ENCODE measurements around the gene HIF1AN. TPM values are rescaled to one million over a fixed set of nuclear protein-coding genes. Genes with fewer than 3 reads are reported as not detected.

Gene HIF1AN
- total RNA-seq, 1 experiment from 2014 or later: 49.9 TPM

DNA sequence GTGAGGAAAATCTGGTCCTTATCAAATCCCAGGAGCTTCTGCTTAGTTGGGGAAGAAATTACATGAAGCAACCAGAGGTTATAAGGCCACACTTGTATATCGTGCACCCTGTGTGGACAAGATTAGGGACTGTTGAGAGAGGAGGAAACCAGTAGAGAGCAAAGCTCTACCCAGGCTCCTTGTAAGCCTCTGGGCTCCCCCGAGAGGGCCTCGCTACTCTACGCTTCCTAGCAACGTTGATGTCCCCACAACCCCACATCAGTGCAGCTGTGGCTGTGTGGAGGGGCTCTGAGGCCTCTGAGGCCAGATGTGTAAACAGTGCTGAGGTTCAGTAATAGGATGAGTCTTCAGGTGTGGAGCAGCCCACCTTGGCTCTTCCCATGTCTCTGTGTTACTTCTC, 16.0 kb downstream of the HIF1AN start:
- CTCF ChIA-PET: interaction anchor here (1.3 to 1.9 kb wide), 2 partner anchors 33 to 326 kb away, joined by 4 to 8 read pairs; no protein-coding TSS in a partner anchor
- ATAC-seq (no peak), DNase-seq (ENCODE audit: low spot score) (no peak)
- H3K27me3 Mint-ChIP-seq (ENCODE audit: low read depth): no peaks in the 10 kb centered on the region
- POLR2A ChIA-PET: no interaction called here
- H3K36me3 Mint-ChIP-seq: peaks cover 36% of the 10 kb centered on the region
- no peaks in the 10 kb centered on the region for H3K9me3 Mint-ChIP-seq
- H3K4me1 Mint-ChIP-seq: no peaks in the 10 kb centered on the region
- no peak overlapping the region for H3K4me3 Mint-ChIP-seq
- no peak for TF ChIP-seq EMX1 (CRISPR knock-in tag; IDR thresholded peaks at IDR 0.05)
- no peak for TF ChIP-seq GABPB1 (CRISPR knock-in tag; IDR thresholded peaks at IDR 0.05)
- no peak for TF ChIP-seq ZBTB21 (CRISPR knock-in tag; IDR thresholded peaks at IDR 0.05; ENCODE audit: borderline replicate concordance)
- no peak for TF ChIP-seq CTCF (IDR thresholded peaks at IDR 0.05)
- no peak for TF ChIP-seq CBFB (CRISPR knock-in tag; IDR thresholded peaks at IDR 0.05; ENCODE audit: low read depth)
- no peak overlapping the region for H3K27ac Mint-ChIP-seq

- no peak for ATAC-seq
- no peaks in the 10 kb centered on the region for H3K4me1 Mint-ChIP-seq
- ChIA-PET POLR2A (interaction anchor here (0.7 kb wide), 1 partner anchor 16 kb away, joined by 4 read pairs; no protein-coding TSS in a partner anchor), CTCF (interaction anchor here (0.9 to 3.1 kb wide), 2 partner anchors 9 to 19 kb away, joined by 3 to 13 read pairs; partner anchors contain the start of gene HIF1AN)
- peaks cover 21% of the 10 kb centered on the region for H3K36me3 Mint-ChIP-seq
- no peak overlapping the region for H3K27ac Mint-ChIP-seq
- H3K9me3 Mint-ChIP-seq: no peaks in the 10 kb centered on the region
- no peaks in the 10 kb centered on the region for H3K27me3 Mint-ChIP-seq (ENCODE audit: low read depth)
- no peak for DNase-seq (ENCODE audit: low spot score)
- TF ChIP-seq CREM (CRISPR knock-in tag; IDR thresholded peaks at IDR 0.05) (no peak), ZNF219 (CRISPR knock-in tag; IDR thresholded peaks at IDR 0.05; ENCODE audit: borderline replicate concordance) (no peak), NFYB (CRISPR knock-in tag; conservative IDR thresholded peaks at IDR 0.05; ENCODE audit: low read depth) (no peak), SMAD4 (CRISPR knock-in tag; IDR thresholded peaks at IDR 0.05) (no peak), RELA (CRISPR knock-in tag; IDR thresholded peaks at IDR 0.05; ENCODE audit: borderline replicate concordance) (no peak), GTF2I (CRISPR knock-in tag; conservative IDR thresholded peaks at IDR 0.05) (no peak)
- no peak overlapping the region for H3K4me3 Mint-ChIP-seq
Measured at GRCh38 chr10:100553929-100554328, 18.2 kb downstream of the HIF1AN start.

DNA sequence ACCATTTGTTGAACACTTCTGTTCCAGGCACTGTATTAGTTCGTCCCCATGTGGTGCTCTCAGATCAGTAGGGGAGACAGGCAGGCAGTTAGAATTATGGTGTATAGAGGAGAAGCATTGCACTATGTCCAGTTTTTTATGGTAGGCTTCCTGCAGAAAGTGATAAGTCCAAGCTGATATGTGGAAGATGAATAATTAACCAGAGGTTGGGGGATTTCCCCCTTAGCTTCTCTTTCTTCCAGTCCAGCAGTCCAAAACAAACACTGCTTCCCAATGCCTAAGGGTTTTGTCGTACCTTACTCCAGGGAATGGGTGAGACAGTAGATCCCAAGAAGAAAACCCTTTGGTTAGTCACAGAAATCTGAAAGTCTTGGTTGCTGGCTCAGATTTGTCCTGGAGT, 19.2 kb downstream of the HIF1AN start:
- H3K9me3 Mint-ChIP-seq: no peaks in the 10 kb centered on the region
- DNase-seq (ENCODE audit: low spot score): no peak
- no peak for ATAC-seq
- no peaks in the 10 kb centered on the region for H3K27me3 Mint-ChIP-seq (ENCODE audit: low read depth)
- peaks cover 11% of the 10 kb centered on the region for H3K36me3 Mint-ChIP-seq
- ChIA-PET CTCF (interaction anchor here (3.1 kb wide), 1 partner anchor 20 kb away, joined by 13 read pairs; the partner anchor contains the start of gene HIF1AN), POLR2A (no interaction called here)
- H3K27ac Mint-ChIP-seq: no peak overlapping the region
- no peaks in the 10 kb centered on the region for H3K4me1 Mint-ChIP-seq
- no peak overlapping the region for H3K4me3 Mint-ChIP-seq
- TF ChIP-seq, protein P1, sequence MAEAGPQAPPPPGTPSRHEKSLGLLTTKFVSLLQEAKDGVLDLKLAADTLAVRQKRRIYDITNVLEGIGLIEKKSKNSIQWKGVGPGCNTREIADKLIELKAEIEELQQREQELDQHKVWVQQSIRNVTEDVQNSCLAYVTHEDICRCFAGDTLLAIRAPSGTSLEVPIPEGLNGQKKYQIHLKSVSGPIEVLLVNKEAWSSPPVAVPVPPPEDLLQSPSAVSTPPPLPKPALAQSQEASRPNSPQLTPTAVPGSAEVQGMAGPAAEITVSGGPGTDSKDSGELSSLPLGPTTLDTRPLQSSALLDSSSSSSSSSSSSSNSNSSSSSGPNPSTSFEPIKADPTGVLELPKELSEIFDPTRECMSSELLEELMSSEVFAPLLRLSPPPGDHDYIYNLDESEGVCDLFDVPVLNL (CRISPR knock-in tag; IDR thresholded peaks at IDR 0.05; ENCODE audit: borderline replicate concordance, low read depth): no peak
- TF ChIP-seq, protein P2, sequence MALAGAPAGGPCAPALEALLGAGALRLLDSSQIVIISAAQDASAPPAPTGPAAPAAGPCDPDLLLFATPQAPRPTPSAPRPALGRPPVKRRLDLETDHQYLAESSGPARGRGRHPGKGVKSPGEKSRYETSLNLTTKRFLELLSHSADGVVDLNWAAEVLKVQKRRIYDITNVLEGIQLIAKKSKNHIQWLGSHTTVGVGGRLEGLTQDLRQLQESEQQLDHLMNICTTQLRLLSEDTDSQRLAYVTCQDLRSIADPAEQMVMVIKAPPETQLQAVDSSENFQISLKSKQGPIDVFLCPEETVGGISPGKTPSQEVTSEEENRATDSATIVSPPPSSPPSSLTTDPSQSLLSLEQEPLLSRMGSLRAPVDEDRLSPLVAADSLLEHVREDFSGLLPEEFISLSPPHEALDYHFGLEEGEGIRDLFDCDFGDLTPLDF (CRISPR knock-in tag; IDR thresholded peaks at IDR 0.05): no peak
- TF ChIP-seq ZNF416 (CRISPR knock-in tag; IDR thresholded peaks at IDR 0.05) (no peak), NR1H2 (CRISPR knock-in tag; IDR thresholded peaks at IDR 0.05) (no peak), KAT7 (CRISPR knock-in tag; IDR thresholded peaks at IDR 0.05; ENCODE audit: borderline replicate concordance) (no peak), ZBTB43 (CRISPR knock-in tag; IDR thresholded peaks at IDR 0.05) (no peak), TCF7 (CRISPR knock-in tag; IDR thresholded peaks at IDR 0.05; ENCODE audit: low read depth) (no peak), ZNF138 (CRISPR knock-in tag; conservative IDR thresholded peaks at IDR 0.05) (no peak), FOXJ3 (CRISPR knock-in tag; IDR thresholded peaks at IDR 0.05; ENCODE audit: borderline replicate concordance) (no peak), RORB (CRISPR knock-in tag; IDR thresholded peaks at IDR 0.05) (no peak), ERG (CRISPR knock-in tag; IDR thresholded peaks at IDR 0.05) (no peak), MAX (CRISPR knock-in tag; IDR thresholded peaks at IDR 0.05) (no peak), SMAD4 (CRISPR knock-in tag; IDR thresholded peaks at IDR 0.05) (no peak), EMX1 (CRISPR knock-in tag; IDR thresholded peaks at IDR 0.05) (no peak)
- TF ChIP-seq, protein P3, sequence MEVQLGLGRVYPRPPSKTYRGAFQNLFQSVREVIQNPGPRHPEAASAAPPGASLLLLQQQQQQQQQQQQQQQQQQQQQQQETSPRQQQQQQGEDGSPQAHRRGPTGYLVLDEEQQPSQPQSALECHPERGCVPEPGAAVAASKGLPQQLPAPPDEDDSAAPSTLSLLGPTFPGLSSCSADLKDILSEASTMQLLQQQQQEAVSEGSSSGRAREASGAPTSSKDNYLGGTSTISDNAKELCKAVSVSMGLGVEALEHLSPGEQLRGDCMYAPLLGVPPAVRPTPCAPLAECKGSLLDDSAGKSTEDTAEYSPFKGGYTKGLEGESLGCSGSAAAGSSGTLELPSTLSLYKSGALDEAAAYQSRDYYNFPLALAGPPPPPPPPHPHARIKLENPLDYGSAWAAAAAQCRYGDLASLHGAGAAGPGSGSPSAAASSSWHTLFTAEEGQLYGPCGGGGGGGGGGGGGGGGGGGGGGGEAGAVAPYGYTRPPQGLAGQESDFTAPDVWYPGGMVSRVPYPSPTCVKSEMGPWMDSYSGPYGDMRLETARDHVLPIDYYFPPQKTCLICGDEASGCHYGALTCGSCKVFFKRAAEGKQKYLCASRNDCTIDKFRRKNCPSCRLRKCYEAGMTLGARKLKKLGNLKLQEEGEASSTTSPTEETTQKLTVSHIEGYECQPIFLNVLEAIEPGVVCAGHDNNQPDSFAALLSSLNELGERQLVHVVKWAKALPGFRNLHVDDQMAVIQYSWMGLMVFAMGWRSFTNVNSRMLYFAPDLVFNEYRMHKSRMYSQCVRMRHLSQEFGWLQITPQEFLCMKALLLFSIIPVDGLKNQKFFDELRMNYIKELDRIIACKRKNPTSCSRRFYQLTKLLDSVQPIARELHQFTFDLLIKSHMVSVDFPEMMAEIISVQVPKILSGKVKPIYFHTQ (CRISPR knock-in tag; IDR thresholded peaks at IDR 0.05): no peak
